Measurements from ENCODE around the gene GLIS1. TPM values are rescaled to one million over a fixed set of nuclear protein-coding genes. Genes with fewer than 3 reads are reported as not detected.

The GLIS1 gene
- total and polyA plus RNA-seq, 12 donors = 0.06 to 0.10 (median 0.09) TPM; not detected in 7

GRCh38 chr1:53618500-53619366 is 120.2 kb downstream of the GLIS1 start:
- DNase-seq (no peak), ATAC-seq (no peak)
- no peaks in the 10 kb centered on the region for H3K36me3 ChIP-seq
- H3K4me1 ChIP-seq = no peaks in the 10 kb centered on the region
- no peak overlapping the region for H3K27ac ChIP-seq
- peaks cover 0 to 5% (median 0%) of the 10 kb centered on the region in 7 donors for H3K27me3 ChIP-seq
- 70 to 81% methylated on average over 4 of the region's 4 CpGs for WGBS, 2 donors
- intact Hi-C loops (cut with DNase I) = no loop called here
- peaks cover 0 to 7% (median 0%) of the 10 kb centered on the region in 11 donors for H3K9me3 ChIP-seq
- TF ChIP-seq CTCF (IDR thresholded peaks at IDR 0.05) = no peak
- H3K4me3 ChIP-seq = no peak overlapping the region

GRCh38 chr1:53617851-53618499 is 121.0 kb downstream of the GLIS1 start:
- no peaks in the 10 kb centered on the region for H3K4me1 ChIP-seq
- WGBS, 2 donors = 90 to 92% methylated on average over 4 of the region's 4 CpGs
- H3K4me3 ChIP-seq = no peak overlapping the region
- no peaks in the 10 kb centered on the region for H3K36me3 ChIP-seq
- no peak for TF ChIP-seq CTCF (IDR thresholded peaks at IDR 0.05)
- H3K27me3 ChIP-seq = peaks cover 0 to 5% (median 0%) of the 10 kb centered on the region in 7 donors
- intact Hi-C loops (cut with DNase I) = no loop called here
- H3K9me3 ChIP-seq = no peaks in the 10 kb centered on the region
- ATAC-seq (no peak), DNase-seq (no peak)
- H3K27ac ChIP-seq = no peak overlapping the region

GRCh38 chr1:53617382-53617781 is 121.6 kb downstream of the GLIS1 start:
- no peak overlapping the region for H3K27ac ChIP-seq
- H3K36me3 ChIP-seq = no peaks in the 10 kb centered on the region
- 95 to 97% methylated on average over 7 of the region's 7 CpGs for WGBS, 2 donors
- ATAC-seq = no peak
- no peak overlapping the region for H3K4me3 ChIP-seq
- peaks cover 0 to 5% (median 0%) of the 10 kb centered on the region in 7 donors for H3K27me3 ChIP-seq
- no peaks in the 10 kb centered on the region for H3K4me1 ChIP-seq
- H3K9me3 ChIP-seq = no peaks in the 10 kb centered on the region
- TF ChIP-seq CTCF (IDR thresholded peaks at IDR 0.05) = no peak
- intact Hi-C loops (cut with DNase I) = no loop called here
- no peak for DNase-seq

- H3K27ac ChIP-seq = no peak overlapping the region
- no peak for ATAC-seq
- no peaks in the 10 kb centered on the region for H3K36me3 ChIP-seq
- intact Hi-C loops (cut with DNase I) = no loop called here
- H3K4me1 ChIP-seq = no peaks in the 10 kb centered on the region
- H3K4me3 ChIP-seq = no peak overlapping the region
- no peak for TF ChIP-seq CTCF (IDR thresholded peaks at IDR 0.05)
- peaks cover 0 to 4% (median 0%) of the 10 kb centered on the region in 11 donors for H3K9me3 ChIP-seq
- no peak for DNase-seq
- H3K27me3 ChIP-seq = peaks cover 0 to 5% (median 0%) of the 10 kb centered on the region in 7 donors
- WGBS, 2 donors = 80 to 90% methylated on average over 2 of the region's 2 CpGs
Observed at GRCh38 chr1:53616927-53617326, 122.0 kb downstream of the GLIS1 start.
